Breast epithelium (tissue), 3 donors: ENCODE measurements around the gene TSHZ1.

Experiments used
- POLR2A ChIP-seq: fragments of 450-650 bp; IDR thresholded peaks from one replicate; pipeline ENCODE4 v1.6.1; 2016; ENCODE audit warnings: antibody characterized with exemption, mild to moderate bottlenecking, moderate library complexity
- TF ChIP-seq, protein P1 (sequence below), 3 donors: fragments of 450-650 bp; IDR thresholded peaks; one replicate each; pipeline ENCODE4 v1.5.1; 2016 to 2017; ENCODE audit warnings: antibody characterized with exemption in 3 of 3, mild to moderate bottlenecking in 3 of 3, moderate library complexity in 3 of 3

DNA sequence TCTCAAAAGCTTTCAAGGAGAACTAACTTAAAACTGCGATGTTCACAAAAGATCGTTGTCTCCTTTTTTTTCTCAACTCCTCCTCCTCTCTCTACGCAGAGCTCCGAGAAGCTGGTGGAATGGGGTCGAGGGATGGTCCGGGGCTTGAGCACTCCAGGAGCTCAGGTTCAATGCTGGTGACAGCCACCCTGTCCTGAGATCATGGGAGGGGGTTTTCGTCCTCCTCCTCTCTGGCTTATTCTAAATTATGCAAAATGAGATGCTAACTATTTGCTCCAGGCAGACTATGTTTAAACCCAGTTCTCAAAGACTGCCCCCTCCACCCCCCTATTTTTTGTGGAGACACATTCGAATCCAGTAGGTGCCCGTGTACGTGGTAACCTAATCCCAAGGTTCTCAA lies 11.8 kb downstream of the TSHZ1 start:
- TF ChIP-seq, protein P1, sequence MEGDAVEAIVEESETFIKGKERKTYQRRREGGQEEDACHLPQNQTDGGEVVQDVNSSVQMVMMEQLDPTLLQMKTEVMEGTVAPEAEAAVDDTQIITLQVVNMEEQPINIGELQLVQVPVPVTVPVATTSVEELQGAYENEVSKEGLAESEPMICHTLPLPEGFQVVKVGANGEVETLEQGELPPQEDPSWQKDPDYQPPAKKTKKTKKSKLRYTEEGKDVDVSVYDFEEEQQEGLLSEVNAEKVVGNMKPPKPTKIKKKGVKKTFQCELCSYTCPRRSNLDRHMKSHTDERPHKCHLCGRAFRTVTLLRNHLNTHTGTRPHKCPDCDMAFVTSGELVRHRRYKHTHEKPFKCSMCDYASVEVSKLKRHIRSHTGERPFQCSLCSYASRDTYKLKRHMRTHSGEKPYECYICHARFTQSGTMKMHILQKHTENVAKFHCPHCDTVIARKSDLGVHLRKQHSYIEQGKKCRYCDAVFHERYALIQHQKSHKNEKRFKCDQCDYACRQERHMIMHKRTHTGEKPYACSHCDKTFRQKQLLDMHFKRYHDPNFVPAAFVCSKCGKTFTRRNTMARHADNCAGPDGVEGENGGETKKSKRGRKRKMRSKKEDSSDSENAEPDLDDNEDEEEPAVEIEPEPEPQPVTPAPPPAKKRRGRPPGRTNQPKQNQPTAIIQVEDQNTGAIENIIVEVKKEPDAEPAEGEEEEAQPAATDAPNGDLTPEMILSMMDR (IDR thresholded peaks at IDR 0.05), result no peak
- TF ChIP-seq POLR2A, result no peak
